Endothelial cell of umbilical vein (primary cell): ENCODE measurements around the gene PROX1. TPM values are rescaled to one million over a fixed set of nuclear protein-coding genes. Genes with fewer than 3 reads are reported as not detected.

Source experiments
- BruUV-seq: library from RNA; stranded (reverse); fragments of 400-500 nt; replicated peaks from 2 replicates; lab custom pipeline; 2021; lab: Mats Ljungman, UMichigan
- CTCF ChIA-PET: fragments of 300-600, 350-600 bp; sonication (Branson Sonifier 250); formaldehyde crosslinking; loops from one replicate; lab custom pipeline; 2021; ENCODE audit warnings: antibody characterized with exemption, inconsistent platforms; lab: Charles Lee
- POLR2A ChIA-PET: fragments of 300-600, 350-600 bp; sonication (Branson Sonifier 250); formaldehyde crosslinking; loops from one replicate; lab custom pipeline; 2021; ENCODE audit warnings: antibody characterized with exemption, inconsistent platforms; lab: Charles Lee
- DNase-seq: peaks from one replicate; pipeline ENCODE4 v3.0.0-alpha.2; 2011; ENCODE audit warnings: low read depth, low spot score
- FAIRE-seq: peaks from 2 replicates; lab custom pipeline; 2011; peaks lifted over from hg19 to GRCh38; lab: Jason Lieb, UNC
- H2AFZ ChIP-seq: 2 replicates; pipeline ENCODE4 v1.6.0; 2012; ENCODE audit warnings: low read depth, low read length, control low read depth, inconsistent platforms
- H3K27ac ChIP-seq: 2 replicates; pipeline ENCODE4 v1.5.1; 2011; ENCODE audit warnings: low read depth, mild to moderate bottlenecking, control low read depth, low read length, moderate library complexity; ENCODE audit not compliant: insufficient read depth
- H3K27me3 ChIP-seq, 2 experiments: 2 replicates each; pipeline versions ENCODE4 v1.6.0 to v1.6.1; 2011; ENCODE audit warnings: low read length in 2 of 2, mixed read lengths in 1 of 2; ENCODE audit not compliant: control insufficient read depth in 2 of 2, insufficient read depth in 2 of 2
- H3K36me3 ChIP-seq, 2 experiments: 2 replicates in 1 of 2; 3 replicates in 1 of 2; pipeline ENCODE4 v1.5.1; 2011; ENCODE audit warnings: low read length in 2 of 2, mild to moderate bottlenecking in 1 of 2, moderate library complexity in 1 of 2; ENCODE audit not compliant: control insufficient read depth in 2 of 2, insufficient read depth in 2 of 2; ENCODE audit errors: extremely low read depth in 1 of 2
- H3K4me1 ChIP-seq: 3 replicates; pipeline ENCODE4 v1.5.1; 2011; ENCODE audit warnings: mild to moderate bottlenecking, low read length; ENCODE audit not compliant: control insufficient read depth, insufficient read depth; ENCODE audit errors: extremely low read depth
- H3K4me2 ChIP-seq: 2 replicates; pipeline ENCODE4 v1.6.1; 2011; ENCODE audit warnings: low read length, control low read depth, mixed read lengths; ENCODE audit not compliant: insufficient read depth
- H3K4me3 ChIP-seq, 3 experiments: fragments of 200-600 bp in 1 of 3; sonication (generic), shearing (Covaris generic) in 1 of 3; replicated peaks in 1 of 3; 2 replicates each; pipeline ENCODE4 v1.5.1; 2011 to 2016; ENCODE audit warnings: control low read depth in 3 of 3, low read length in 3 of 3, mild to moderate bottlenecking in 2 of 3, inconsistent platforms in 1 of 3, low read depth in 1 of 3, moderate library complexity in 1 of 3; ENCODE audit not compliant: insufficient read depth in 1 of 3
- H3K79me2 ChIP-seq: 2 replicates; pipeline ENCODE4 v1.6.0; 2012; ENCODE audit warnings: low read length, inconsistent platforms; ENCODE audit not compliant: control insufficient read depth, insufficient read depth
- H3K9ac ChIP-seq: replicated peaks from 2 replicates; pipeline ENCODE3; 2011; ENCODE audit warnings: low read length, control low read depth; ENCODE audit not compliant: insufficient read depth; ENCODE audit errors: extremely low read depth
- H3K9me1 ChIP-seq: replicated peaks from 3 replicates; pipeline ENCODE4 v1.6.0; 2011; ENCODE audit warnings: mild to moderate bottlenecking, low read length; ENCODE audit not compliant: control insufficient read depth, insufficient read depth; ENCODE audit errors: extremely low read depth
- H3K9me3 ChIP-seq: replicated peaks from 2 replicates; pipeline ENCODE4 v1.5.1; 2012; ENCODE audit warnings: low read length, inconsistent platforms; ENCODE audit not compliant: control insufficient read depth, insufficient read depth
- H4K20me1 ChIP-seq: replicated peaks from 2 replicates; pipeline ENCODE3; 2011; ENCODE audit warnings: mild to moderate bottlenecking, low read length; ENCODE audit not compliant: control insufficient read depth, insufficient read depth; ENCODE audit errors: extremely low read depth
- CTCF ChIP-seq, 2 donors: IDR thresholded peaks; 1 replicate in 1 of 2; 2 replicates in 1 of 2; pipeline ENCODE4 v1.5.1; 2011; ENCODE audit warnings: low read length in 2 of 2, mild to moderate bottlenecking in 2 of 2, moderate library complexity in 2 of 2, control low read depth in 1 of 2, inconsistent platforms in 1 of 2, low read depth in 1 of 2; ENCODE audit not compliant: insufficient read depth in 1 of 2; ENCODE audit errors: extremely low read depth in 1 of 2
- EZH2 ChIP-seq: IDR thresholded peaks from 2 replicates; pipeline ENCODE4 v1.6.1; 2012; ENCODE audit warnings: borderline replicate concordance, low read depth, mild to moderate bottlenecking, moderate library complexity, low read length, inconsistent platforms; ENCODE audit not compliant: severe bottlenecking
- FOS ChIP-seq: IDR thresholded peaks from 2 replicates; pipeline ENCODE4 v1.6.1; 2011; ENCODE audit warnings: mild to moderate bottlenecking, low read length, moderate library complexity, borderline replicate concordance; ENCODE audit not compliant: insufficient read depth
- GATA2 ChIP-seq: IDR thresholded peaks from 2 replicates; pipeline ENCODE4 v1.7.0; 2011; ENCODE audit warnings: low read depth, mild to moderate bottlenecking, moderate library complexity, mixed read lengths, low read length; ENCODE audit not compliant: insufficient read length, insufficient read depth
- JUN ChIP-seq: IDR thresholded peaks from 2 replicates; pipeline ENCODE4 v1.6.1; 2011; ENCODE audit warnings: borderline replicate concordance, low read depth; ENCODE audit not compliant: insufficient read length, insufficient read depth
- MAX ChIP-seq: IDR thresholded peaks from 2 replicates; pipeline ENCODE4 v1.6.1; 2011; ENCODE audit not compliant: insufficient read depth, insufficient read length
- MYC ChIP-seq: IDR thresholded peaks from one replicate; pipeline ENCODE4 v1.6.1; 2011; ENCODE audit warnings: mild to moderate bottlenecking, low read depth, low read length
- POLR2A ChIP-seq: IDR thresholded peaks from 2 replicates; pipeline ENCODE4 v1.6.1; 2012; ENCODE audit warnings: low read depth, mild to moderate bottlenecking, control low read depth, low read length
- POLR2AphosphoS5 ChIP-seq: IDR thresholded peaks from 2 replicates; pipeline ENCODE4 v1.6.1; 2012; ENCODE audit warnings: low read depth, mild to moderate bottlenecking, control low read depth, low read length, moderate library complexity; ENCODE audit not compliant: insufficient read depth
- dilution Hi-C: fragments of 300-500 bp; cut with MboI; formaldehyde crosslinking; loops from one replicate; pipeline ENCODE4 v1.15.0; 2019; ENCODE audit warnings: low sequenced_read_pairs; ENCODE audit not compliant: extremely low pct_ligation_motif_present
- intact Hi-C: fragments of 100-400 bp; cut with micrococcal nuclease; formaldehyde crosslinking; loops from one replicate; pipeline ENCODE4 v1.10.0; 2022
- polyA plus RNA-seq, 4 experiments: library from polyadenylated mRNA; depleted of rRNA in 3 of 4; stranded (reverse) in 3 of 4; unstranded in 1 of 4; fragments of >200 nt; gene quantifications; 2 replicates each; pipeline versions ENCODE4 v1.2.1 to v1.2.3, GENCODE V29; 2011 to 2012; ENCODE audit warnings: missing spikeins in 1 of 4
- total RNA-seq: library from RNA; stranded (reverse); gene quantifications from 2 replicates; pipeline ENCODE4 v1.2.3, GENCODE V29; 2021

PROX1 gene
- total and polyA plus RNA-seq, 2 donors (not counting 3 experiments of a cell fraction or from before 2014, with no cell fraction given), result 2.2 to 4.0 TPM

- H3K79me2 ChIP-seq, result no peaks in the 10 kb centered on the region
- H3K4me1 ChIP-seq, result no peaks in the 10 kb centered on the region
- intact Hi-C loops (no loop called here), dilution Hi-C loops (no loop called here)
- POLR2A ChIA-PET, result no interaction called here
- no peak for DNase-seq
- no peak overlapping the region for H3K4me2 ChIP-seq
- BruUV-seq, result no TSS peak
- H2AFZ ChIP-seq, result no peak overlapping the region
- H3K27me3 ChIP-seq, result no peaks in the 10 kb centered on the region
- no peaks in the 10 kb centered on the region for H3K9me3 ChIP-seq
- no peaks in the 10 kb centered on the region for H3K36me3 ChIP-seq
- no peak for FAIRE-seq
- H3K4me3 ChIP-seq, result no peak overlapping the region
- TF ChIP-seq MAX, result no peak
- no peak for TF ChIP-seq POLR2AphosphoS5
- no peak for TF ChIP-seq MYC
- TF ChIP-seq GATA2, result no peak
- no peak for TF ChIP-seq JUN
- TF ChIP-seq CTCF (IDR thresholded peaks at IDR 0.05; ENCODE audit: extremely low read depth in 1 of 2, insufficient read depth in 1 of 2, low read depth in 1 of 2, low read length in 2 of 2), result no peak
- no peak for TF ChIP-seq FOS
- TF ChIP-seq POLR2A, result no peak
- TF ChIP-seq EZH2, result no peak
- H3K9me1 ChIP-seq, result no peaks in the 10 kb centered on the region
- no peak overlapping the region for H3K9ac ChIP-seq
- CTCF ChIA-PET, result interaction anchor here (1.4 kb wide), 1 partner anchor 13 kb away, joined by 5 read pairs; no protein-coding TSS in a partner anchor
- no peak overlapping the region for H3K27ac ChIP-seq
- no peaks in the 10 kb centered on the region for H4K20me1 ChIP-seq
These were observed 40.3 kb downstream of the PROX1 start for GRCh38 chr1:214028095-214028494.
